ENCODE measurements around the gene BTBD16. TPM values are rescaled to one million over a fixed set of nuclear protein-coding genes. Genes with fewer than 3 reads are reported as not detected.

The BTBD16 gene
- total and polyA plus RNA-seq, 9 donors = 0.42 to 1.8 TPM; not detected in 7

- Histone ChIP-seq H3K4me1 (ENCODE audit: insufficient read depth) (no peaks in the 10 kb centered on the region), H3K4me3 (no peak overlapping the region), H3K27ac (no peak overlapping the region), H3K9me3 (no peaks in the 10 kb centered on the region), H3K36me3 (no peaks in the 10 kb centered on the region), H3K27me3 (no peaks in the 10 kb centered on the region)
- peak in 1 of 5 donors; percentile 10 for DNase-seq
- WGBS, 3 donors = 88 to 89% (median 88%) methylated on average over 6 of the region's 6 CpGs
- no peak for TF ChIP-seq POLR2A (IDR thresholded peaks at IDR 0.05)
- TF ChIP-seq EP300 (IDR thresholded peaks at IDR 0.05) = no peak
- TF ChIP-seq CTCF (IDR thresholded peaks at IDR 0.05) = no peak
- intact Hi-C loops (cut with DNase I) = no loop called here
Observed at GRCh38 chr10:122276611-122277208, 5.6 kb downstream of the BTBD16 start.

GRCh38 chr10:122277526-122278136, 6.5 kb downstream of the BTBD16 start:
- no peak overlapping the region for H3K27ac ChIP-seq

GRCh38 chr10:122279725-122280141, 8.6 kb downstream of the BTBD16 start:
- no peak for TF ChIP-seq EP300 (IDR thresholded peaks at IDR 0.05)
- TF ChIP-seq CTCF (IDR thresholded peaks at IDR 0.05) = no peak
- no peak for TF ChIP-seq POLR2A (IDR thresholded peaks at IDR 0.05)
- H3K27ac ChIP-seq = no peak overlapping the region
- no peak overlapping the region for H3K4me3 ChIP-seq
- 25 to 42% (median 29%) methylated on average over 9 of the region's 9 CpGs for WGBS, 3 donors
- no peaks in the 10 kb centered on the region for H3K9me3 ChIP-seq
- no peaks in the 10 kb centered on the region for H3K4me1 ChIP-seq (ENCODE audit: insufficient read depth)
- DNase-seq = peak in 1 of 5 donors; percentile 20
- H3K36me3 ChIP-seq = no peaks in the 10 kb centered on the region
- no peaks in the 10 kb centered on the region for H3K27me3 ChIP-seq
- intact Hi-C loops (cut with DNase I) = no loop called here

More at GRCh38 chr10:122277526-122278136, 6.5 kb downstream of the BTBD16 start:
- no peaks in the 10 kb centered on the region for H3K9me3 ChIP-seq
- 79 to 82% (median 80%) methylated on average over 10 of the region's 10 CpGs for WGBS, 3 donors
- DNase-seq = peak in 1 of 5 donors; percentile 7
- no peaks in the 10 kb centered on the region for H3K4me1 ChIP-seq (ENCODE audit: insufficient read depth)
- intact Hi-C loops (cut with DNase I) = no loop called here
- no peak overlapping the region for H3K4me3 ChIP-seq
- H3K36me3 ChIP-seq = no peaks in the 10 kb centered on the region
- TF ChIP-seq EP300 (IDR thresholded peaks at IDR 0.05) (no peak), POLR2A (IDR thresholded peaks at IDR 0.05) (no peak), CTCF (IDR thresholded peaks at IDR 0.05) (no peak)
- H3K27me3 ChIP-seq = no peaks in the 10 kb centered on the region

- Histone ChIP-seq H3K27ac (no peak overlapping the region), H3K27me3 (no peaks in the 10 kb centered on the region), H3K9me3 (no peaks in the 10 kb centered on the region), H3K4me1 (ENCODE audit: insufficient read depth) (no peaks in the 10 kb centered on the region), H3K4me3 (no peak overlapping the region), H3K36me3 (no peaks in the 10 kb centered on the region)
- TF ChIP-seq CTCF (IDR thresholded peaks at IDR 0.05) (no peak), POLR2A (IDR thresholded peaks at IDR 0.05) (no peak), EP300 (IDR thresholded peaks at IDR 0.05) (no peak)
- no peak for DNase-seq
- intact Hi-C loops (cut with DNase I) = no loop called here
- WGBS, 3 donors = 73 to 75% (median 74%) methylated on average over 7 of the region's 7 CpGs
Observed at GRCh38 chr10:122280156-122280555, 9.1 kb downstream of the BTBD16 start.

Data from ovary (tissue), 9 donors.